ENCODE data around the gene TUBB. TPM values are rescaled to one million over a fixed set of nuclear protein-coding genes. Genes with fewer than 3 reads are reported as not detected.

Gene TUBB
- total RNA-seq, 4 donors from 2014 or later: 119 to 179 (median 156) TPM

GRCh38 chr6:30741063-30741779, 21.1 kb downstream of the TUBB start:
- intact Hi-C loops (cut with DNase I; ENCODE audit: low total_unique reads): loop anchor here (10.0 kb wide), 2 partner anchors 74 to 134 kb away; no protein-coding TSS in a partner anchor
- H3K4me3 ChIP-seq (ENCODE audit: low read depth, poor library complexity, severe bottlenecking): no peak overlapping the region
- TF ChIP-seq CTCF (IDR thresholded peaks at IDR 0.05): no peak
- no peak for TF ChIP-seq POLR2A (IDR thresholded peaks at IDR 0.05)
- 70 to 73% methylated on average over 8 of the region's 8 CpGs for WGBS, 2 donors
- DNase-seq (ENCODE audit: low spot score in 2 of 2): no peak

- DNase-seq (ENCODE audit: low spot score in 2 of 2): no peak
- H3K4me3 ChIP-seq (ENCODE audit: low read depth, poor library complexity, severe bottlenecking): peak overlapping the region; percentile 74
- TF ChIP-seq POLR2A (IDR thresholded peaks at IDR 0.05) (no peak), CTCF (IDR thresholded peaks at IDR 0.05) (no peak)
- intact Hi-C loops (cut with DNase I; ENCODE audit: low total_unique reads): loop anchor here (10.0 kb wide), 2 partner anchors 73 to 133 kb away; no protein-coding TSS in a partner anchor
- WGBS, 2 donors: 13% methylated on average over 13 of the region's 13 CpGs
Observed at GRCh38 chr6:30741789-30742315, 21.7 kb downstream of the TUBB start.

- intact Hi-C loops (cut with DNase I; ENCODE audit: low total_unique reads): loop anchor here (10.0 kb wide), 2 partner anchors 72 to 132 kb away; no protein-coding TSS in a partner anchor
- 0 to 1% methylated on average over 29 to 64 of the region's 66 CpGs for WGBS, 2 donors
- peak; percentile 97 to 100 for DNase-seq (ENCODE audit: low spot score in 2 of 2)
- peak within 1 kb of the TSS; percentile 74 for H3K4me3 ChIP-seq (ENCODE audit: low read depth, poor library complexity, severe bottlenecking)
- TF ChIP-seq POLR2A (IDR thresholded peaks at IDR 0.05) (no peak), CTCF (IDR thresholded peaks at IDR 0.05) (peak in 1 of 3 donors; percentile 49)
Observed at GRCh38 chr6:30742316-30743098, 22.4 kb downstream of the TUBB start, which contains the start of gene FLOT1. FLOT1 (minus strand) TSS chr6:30742687; CDS start chr6:30742189, 498 bp downstream.

- no peak for TF ChIP-seq CTCF (IDR thresholded peaks at IDR 0.05)
- TF ChIP-seq POLR2A (IDR thresholded peaks at IDR 0.05): no peak
- no peak for DNase-seq (ENCODE audit: low spot score in 2 of 2)
- 3% methylated on average over 50 to 54 of the region's 55 CpGs for WGBS, 2 donors
- intact Hi-C loops (cut with DNase I; ENCODE audit: low total_unique reads): loop anchor here (10.0 kb wide), 2 partner anchors 71 to 131 kb away; no protein-coding TSS in a partner anchor
- H3K4me3 ChIP-seq (ENCODE audit: low read depth, poor library complexity, severe bottlenecking): peak overlapping the region; percentile 41
Observed at GRCh38 chr6:30743099-30744053, 23.2 kb downstream of the TUBB start.
